K562 (cell line): ENCODE results near the gene NKAPL. TPM values are rescaled to one million over a fixed set of nuclear protein-coding genes. Genes with fewer than 3 reads are reported as not detected.

Experiments used
- ATF4 ChIP-seq: fragments of 450-650 bp; formaldehyde crosslinking; IDR thresholded peaks from 2 replicates; pipeline ENCODE4 v1.4.0; 2022; ENCODE audit warnings: mild to moderate bottlenecking, moderate library complexity
- BACH1 ChIP-seq: fragments of 200-800 bp; sonication (Bioruptor generic); IDR thresholded peaks from 2 replicates; pipeline ENCODE4 v1.6.1; 2016; ENCODE audit warnings: missing genetic modification characterization, missing compliant biosample characterization
- BDP1 ChIP-seq: IDR thresholded peaks from 3 replicates; pipeline ENCODE4 v1.6.1; 2011; ENCODE audit not compliant: insufficient read length, insufficient read depth
- DMBX1 ChIP-seq: fragments of 250-450 bp; sonication (Bioruptor Pico); IDR thresholded peaks from 2 replicates; pipeline ENCODE4 v1.8.0; 2022; ENCODE audit warnings: inconsistent platforms, mild to moderate bottlenecking, moderate library complexity, borderline replicate concordance
- FOXP1 ChIP-seq: sonication (generic); formaldehyde crosslinking; IDR thresholded peaks from 2 replicates; pipeline ENCODE4 v1.8.0; 2022; ENCODE audit warnings: mild to moderate bottlenecking, missing genetic modification reagents
- NUFIP1 ChIP-seq: fragments of 450-650 bp; IDR thresholded peaks from 2 replicates; pipeline ENCODE4 v1.6.1; 2018; ENCODE audit not compliant: partially characterized antibody
- POLR2AphosphoS5 ChIP-seq: IDR thresholded peaks from 2 replicates; pipeline ENCODE4 v1.6.1; 2011; ENCODE audit warnings: mild to moderate bottlenecking, low read depth, low read length, moderate library complexity; ENCODE audit not compliant: control insufficient read depth, insufficient read depth
- PTTG1 ChIP-seq: fragments of 450-650 bp; IDR thresholded peaks from 2 replicates; pipeline ENCODE4 v1.6.1; 2016; ENCODE audit warnings: low read depth, mild to moderate bottlenecking, missing genetic modification characterization, missing compliant biosample characterization
- RB1 ChIP-seq: fragments of 450-650 bp; IDR thresholded peaks from 2 replicates; pipeline ENCODE4 v1.6.1; 2017; ENCODE audit warnings: low read depth, mild to moderate bottlenecking
- SMAD2 ChIP-seq: fragments of 150-350 bp; IDR thresholded peaks from 2 replicates; pipeline ENCODE4 v1.6.1; 2014; ENCODE audit warnings: low read depth, mild to moderate bottlenecking, low read length
- THRAP3 ChIP-seq: fragments of 450-650 bp; IDR thresholded peaks from 2 replicates; pipeline ENCODE4 v1.6.1; 2016; ENCODE audit warnings: mild to moderate bottlenecking, inconsistent platforms, borderline replicate concordance
- TRIM24 ChIP-seq, 2 experiments: fragments of 450-650 bp; IDR thresholded peaks; 2 replicates each; pipeline ENCODE4 v1.6.1; 2016
- ZBTB17 ChIP-seq: fragments of 450-650 bp; formaldehyde crosslinking; IDR thresholded peaks from 2 replicates; pipeline ENCODE4 v1.4.0; 2020; ENCODE audit warnings: mild to moderate bottlenecking
- ZC3H4 ChIP-seq: sonication (generic); formaldehyde crosslinking; IDR thresholded peaks from 2 replicates; pipeline ENCODE4 v1.9.0; 2021; ENCODE audit warnings: missing genetic modification reagents, borderline replicate concordance
- ZNF212 ChIP-seq: fragments of 450-650 bp; formaldehyde crosslinking; IDR thresholded peaks from 2 replicates; pipeline ENCODE4 v1.4.0; 2020; ENCODE audit warnings: mild to moderate bottlenecking
- ZNF644 ChIP-seq: fragments of 200-800 bp; sonication (Bioruptor generic); IDR thresholded peaks from 2 replicates; pipeline ENCODE4 v1.6.1; 2016; ENCODE audit warnings: low read depth, missing genetic modification characterization, missing compliant biosample characterization
- ZNF695 ChIP-seq: fragments of 450-650 bp; formaldehyde crosslinking; IDR thresholded peaks from 2 replicates; pipeline ENCODE4 v1.4.0; 2020; ENCODE audit warnings: mild to moderate bottlenecking, moderate library complexity
- ZNF785 ChIP-seq: fragments of 250-450 bp; sonication (Bioruptor Pico); IDR thresholded peaks from 2 replicates; pipeline ENCODE4 v1.4.0; 2020; ENCODE audit warnings: mild to moderate bottlenecking
- ZZZ3 ChIP-seq: fragments of 450-650 bp; IDR thresholded peaks from 2 replicates; pipeline ENCODE4 v1.6.1; 2016; ENCODE audit warnings: antibody characterized with exemption, mild to moderate bottlenecking, moderate library complexity
- polyA plus RNA-seq, 8 experiments: library from polyadenylated mRNA; depleted of rRNA in 4 of 8; stranded (reverse) in 5 of 8; unstranded in 3 of 8; fragments of >200 nt; fragmentation: Nextera tagmentation in 2 of 8; fragmentation: Illumina TruSeq in 1 of 8; extraction: Ambion mirVana in 2 of 8; extraction: Trizol in 1 of 8; gene quantifications; 2 replicates each; pipeline versions ENCODE4 v1.2.1 to v1.2.3, GENCODE V29; 2011 to 2014; ENCODE audit warnings: inconsistent platforms in 1 of 8, missing spikeins in 1 of 8
- total RNA-seq, 7 experiments: library from RNA; depleted of rRNA in 6 of 7; stranded (reverse); fragments of >200 nt in 6 of 7; fragmentation: Illumina TruSeq in 2 of 7; extraction: Trizol in 2 of 7; gene quantifications; 2 replicates each; pipeline versions ENCODE4 v1.2.1 to v1.2.3, GENCODE V29; 2011 to 2021; ENCODE audit warnings: low replicate concordance in 1 of 7
- TF ChIP-seq, protein P1 (sequence below): sonication (generic); formaldehyde crosslinking; IDR thresholded peaks from 2 replicates; pipeline ENCODE4 v1.8.1; 2022; ENCODE audit warnings: missing genetic modification reagents
- TF ChIP-seq, protein P2 (sequence below): sonication (generic); formaldehyde crosslinking; IDR thresholded peaks from 2 replicates; pipeline ENCODE4 v1.8.0; 2022; ENCODE audit warnings: mild to moderate bottlenecking, missing genetic modification reagents
- TF ChIP-seq, protein P3 (sequence below): fragments of 450-650 bp; IDR thresholded peaks from 2 replicates; pipeline ENCODE4 v1.6.1; 2014; ENCODE audit warnings: low read depth, mild to moderate bottlenecking, moderate library complexity, borderline replicate concordance
- TF ChIP-seq, protein P4 (sequence below), 3 experiments: IDR thresholded peaks in 2 of 3; conservative IDR thresholded peaks in 1 of 3; 2 replicates each; pipeline ENCODE4 v1.5.1; 2011 to 2012; ENCODE audit warnings: low read length in 3 of 3, mild to moderate bottlenecking in 3 of 3, control low read depth in 2 of 3, improper control_type of control experiment in 1 of 3, inconsistent platforms in 1 of 3, low read depth in 1 of 3, mixed read lengths in 1 of 3, moderate library complexity in 1 of 3; ENCODE audit not compliant: insufficient read depth in 2 of 3

Gene NKAPL
- total and polyA plus RNA-seq, 9 of the 15 experiments (the other 6 are each of a cell fraction or from before 2014, with no cell fraction given): not detected

DNA sequence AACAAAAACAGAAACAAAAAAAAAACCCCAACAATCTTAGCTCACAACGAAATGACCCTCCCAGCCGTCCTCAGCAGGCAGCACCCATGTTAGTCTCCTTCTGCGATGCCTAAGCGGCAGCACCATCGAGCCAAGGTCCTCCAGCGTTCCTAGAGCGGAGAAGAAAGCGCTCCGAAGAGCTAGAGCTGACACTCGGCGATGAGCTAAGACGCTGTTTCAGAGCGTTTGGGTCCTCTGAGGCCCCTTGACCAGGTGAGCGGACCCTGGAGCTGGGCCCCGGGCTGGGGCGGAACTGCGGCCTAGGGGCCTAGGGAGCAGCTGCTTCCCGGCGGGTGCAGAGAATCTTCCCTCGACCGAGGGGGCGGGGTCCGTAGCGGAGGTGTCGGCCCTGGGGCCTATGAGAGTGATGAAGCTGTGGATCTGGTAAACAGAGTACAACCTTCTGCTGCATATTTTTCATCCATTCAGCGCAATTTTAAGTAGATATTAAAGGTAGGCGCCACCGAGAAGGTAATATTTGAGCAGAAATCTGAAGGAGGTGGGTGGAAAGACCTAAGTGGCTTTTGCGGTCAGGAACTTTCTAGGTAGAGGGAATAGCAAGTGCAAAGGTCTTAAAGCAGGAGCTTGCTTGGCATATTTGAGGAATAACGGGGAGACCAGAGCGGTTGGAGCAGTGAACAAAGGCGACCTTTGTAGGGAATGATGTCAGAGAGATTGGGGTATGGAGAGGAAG is 8.0 kb downstream of the NKAPL start, which contains the start of gene ZSCAN26 (continued):
- TF ChIP-seq ATF4 (CRISPR knock-in tag) (0 out of 2 replicates have a peak, but pooled peaks have one; percentile 28), ZNF695 (no peak), DMBX1 (CRISPR knock-in tag) (peak; percentile 78; the same call in 1 of the 2 replicates), BDP1 (no peak), ZBTB17 (CRISPR knock-in tag) (peak; percentile 72), FOXP1 (no peak), TRIM24 (IDR thresholded peaks at IDR 0.05) (0 out of 4 replicates have a peak, but pooled peaks of 1 of the 2 experiments have one; percentile 17), ZNF212 (CRISPR knock-in tag) (no peak), PTTG1 (tag) (no peak), SMAD2 (no peak), POLR2AphosphoS5 (peak; percentile 78), ZC3H4 (CRISPR knock-in tag) (no peak), BACH1 (tag) (no peak), NUFIP1 (peak; percentile 77), THRAP3 (no peak), ZNF644 (tag) (no peak), ZZZ3 (no peak; the same call in 1 of the 2 replicates), RB1 (peak; percentile 86), ZNF785 (no peak)
- TF ChIP-seq, protein P1, sequence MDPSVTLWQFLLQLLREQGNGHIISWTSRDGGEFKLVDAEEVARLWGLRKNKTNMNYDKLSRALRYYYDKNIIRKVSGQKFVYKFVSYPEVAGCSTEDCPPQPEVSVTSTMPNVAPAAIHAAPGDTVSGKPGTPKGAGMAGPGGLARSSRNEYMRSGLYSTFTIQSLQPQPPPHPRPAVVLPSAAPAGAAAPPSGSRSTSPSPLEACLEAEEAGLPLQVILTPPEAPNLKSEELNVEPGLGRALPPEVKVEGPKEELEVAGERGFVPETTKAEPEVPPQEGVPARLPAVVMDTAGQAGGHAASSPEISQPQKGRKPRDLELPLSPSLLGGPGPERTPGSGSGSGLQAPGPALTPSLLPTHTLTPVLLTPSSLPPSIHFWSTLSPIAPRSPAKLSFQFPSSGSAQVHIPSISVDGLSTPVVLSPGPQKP (CRISPR knock-in tag): no peak
- TF ChIP-seq, protein P2, sequence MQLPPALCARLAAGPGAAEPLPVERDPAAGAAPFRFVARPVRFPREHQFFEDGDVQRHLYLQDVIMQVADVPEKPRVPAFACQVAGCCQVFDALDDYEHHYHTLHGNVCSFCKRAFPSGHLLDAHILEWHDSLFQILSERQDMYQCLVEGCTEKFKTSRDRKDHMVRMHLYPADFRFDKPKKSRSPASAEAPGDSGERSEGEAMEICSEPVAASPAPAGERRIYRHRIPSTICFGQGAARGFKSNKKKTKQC (CRISPR knock-in tag): no peak; the same call in 1 of the 2 replicates
- TF ChIP-seq, protein P3, sequence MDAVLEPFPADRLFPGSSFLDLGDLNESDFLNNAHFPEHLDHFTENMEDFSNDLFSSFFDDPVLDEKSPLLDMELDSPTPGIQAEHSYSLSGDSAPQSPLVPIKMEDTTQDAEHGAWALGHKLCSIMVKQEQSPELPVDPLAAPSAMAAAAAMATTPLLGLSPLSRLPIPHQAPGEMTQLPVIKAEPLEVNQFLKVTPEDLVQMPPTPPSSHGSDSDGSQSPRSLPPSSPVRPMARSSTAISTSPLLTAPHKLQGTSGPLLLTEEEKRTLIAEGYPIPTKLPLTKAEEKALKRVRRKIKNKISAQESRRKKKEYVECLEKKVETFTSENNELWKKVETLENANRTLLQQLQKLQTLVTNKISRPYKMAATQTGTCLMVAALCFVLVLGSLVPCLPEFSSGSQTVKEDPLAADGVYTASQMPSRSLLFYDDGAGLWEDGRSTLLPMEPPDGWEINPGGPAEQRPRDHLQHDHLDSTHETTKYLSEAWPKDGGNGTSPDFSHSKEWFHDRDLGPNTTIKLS: peak; percentile 93
- TF ChIP-seq, protein P4, sequence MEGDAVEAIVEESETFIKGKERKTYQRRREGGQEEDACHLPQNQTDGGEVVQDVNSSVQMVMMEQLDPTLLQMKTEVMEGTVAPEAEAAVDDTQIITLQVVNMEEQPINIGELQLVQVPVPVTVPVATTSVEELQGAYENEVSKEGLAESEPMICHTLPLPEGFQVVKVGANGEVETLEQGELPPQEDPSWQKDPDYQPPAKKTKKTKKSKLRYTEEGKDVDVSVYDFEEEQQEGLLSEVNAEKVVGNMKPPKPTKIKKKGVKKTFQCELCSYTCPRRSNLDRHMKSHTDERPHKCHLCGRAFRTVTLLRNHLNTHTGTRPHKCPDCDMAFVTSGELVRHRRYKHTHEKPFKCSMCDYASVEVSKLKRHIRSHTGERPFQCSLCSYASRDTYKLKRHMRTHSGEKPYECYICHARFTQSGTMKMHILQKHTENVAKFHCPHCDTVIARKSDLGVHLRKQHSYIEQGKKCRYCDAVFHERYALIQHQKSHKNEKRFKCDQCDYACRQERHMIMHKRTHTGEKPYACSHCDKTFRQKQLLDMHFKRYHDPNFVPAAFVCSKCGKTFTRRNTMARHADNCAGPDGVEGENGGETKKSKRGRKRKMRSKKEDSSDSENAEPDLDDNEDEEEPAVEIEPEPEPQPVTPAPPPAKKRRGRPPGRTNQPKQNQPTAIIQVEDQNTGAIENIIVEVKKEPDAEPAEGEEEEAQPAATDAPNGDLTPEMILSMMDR (IDR thresholded peaks at IDR 0.05 in 2 of 3, conservative IDR thresholded peaks at IDR 0.05 in 1 of 3; ENCODE audit: insufficient read depth in 2 of 3, low read depth in 1 of 3, low read length in 3 of 3): no peak; a peak in 1 of 6 replicates
